K562 (cell line): Measurements from ENCODE around the gene CCDC82. TPM values are rescaled to one million over a fixed set of nuclear protein-coding genes. Genes with fewer than 3 reads are reported as not detected.

ENCODE experiments used
- ATAC-seq: fragments of 200-7000 bp; cut with Tn5 transposase; 3 replicates; pipeline ENCODE4 v1.9.1; 2020; ENCODE audit warnings: moderate library complexity
- BruUV-seq: library from RNA; stranded (reverse); fragments of 400-500 nt; replicated peaks from 2 replicates; lab custom pipeline; 2021; lab: Mats Ljungman, UMichigan
- CTCF ChIA-PET: fragments of 300-600 bp; formaldehyde crosslinking; extraction: SDS; loops from one replicate; lab custom pipeline; 2021; ENCODE audit warnings: low intra/inter-chr PET ratio; lab: Yijun Ruan, JAX
- POLR2A ChIA-PET: fragments of 300-600, 350-650 bp; sonication (Branson Sonifier 250); formaldehyde crosslinking; extraction: SDS; loops from one replicate; lab custom pipeline; 2021; ENCODE audit warnings: antibody characterized with exemption, inconsistent platforms; lab: Yijun Ruan, JAX
- DNase-seq, 4 experiments: peaks; one replicate each; pipeline versions ENCODE4 v3.0.0 to v3.0.0-alpha.2; 2011 to 2018; ENCODE audit warnings: low spot score in 3 of 4, mixed read lengths in 3 of 4; ENCODE audit errors: extremely low read depth in 1 of 4
- FAIRE-seq: peaks from 2 replicates; lab custom pipeline; 2011; peaks lifted over from hg19 to GRCh38; lab: Jason Lieb, UNC
- H2AFZ ChIP-seq: 2 replicates; pipeline ENCODE4 v1.6.0; 2011; ENCODE audit warnings: low read depth, low read length, control low read depth, inconsistent platforms
- H3K27ac ChIP-seq: fragments of 200-600 bp; 3 replicates; pipeline ENCODE4 v1.8.0; 2011; ENCODE audit warnings: low read depth, mild to moderate bottlenecking, control low read depth, inconsistent platforms, low read length, moderate library complexity, mixed read lengths; ENCODE audit errors: extremely low read depth
- H3K27me3 ChIP-seq, 2 experiments: fragments of 300-600 bp in 1 of 2; 2 replicates in 1 of 2; 3 replicates in 1 of 2; pipeline versions ENCODE4 v1.6.0 to v1.8.0; 2011; ENCODE audit warnings: inconsistent platforms in 2 of 2, low read length in 2 of 2, mild to moderate bottlenecking in 1 of 2, mixed read lengths in 1 of 2, moderate library complexity in 1 of 2; ENCODE audit not compliant: control insufficient read depth in 2 of 2, insufficient read depth in 2 of 2
- H3K36me3 ChIP-seq: fragments of 300-600 bp; 3 replicates; pipeline ENCODE4 v1.8.0; 2011; ENCODE audit warnings: mild to moderate bottlenecking, low read length, inconsistent platforms; ENCODE audit not compliant: control insufficient read depth, insufficient read depth
- H3K4me1 ChIP-seq, 2 experiments: fragments of 200-600 bp in 1 of 2; replicated peaks in 1 of 2; 2 replicates in 1 of 2; 3 replicates in 1 of 2; pipeline versions ENCODE4 v1.5.1 to v1.8.0; 2011; ENCODE audit warnings: inconsistent platforms in 2 of 2, low read length in 2 of 2, mild to moderate bottlenecking in 1 of 2, mixed read lengths in 1 of 2, moderate library complexity in 1 of 2; ENCODE audit not compliant: control insufficient read depth in 2 of 2, insufficient read depth in 2 of 2
- H3K4me2 ChIP-seq: 2 replicates; pipeline ENCODE4 v1.6.1; 2011; ENCODE audit warnings: low read length, control low read depth, inconsistent platforms, mixed read lengths; ENCODE audit not compliant: insufficient read depth
- H3K4me3 ChIP-seq: fragments of 200-600 bp; sonication (generic), shearing (Covaris generic); 2 replicates; pipeline ENCODE4 v1.5.1; 2016; ENCODE audit warnings: control low read depth, inconsistent platforms
- H3K79me2 ChIP-seq: fragments of 200-600 bp; 3 replicates; pipeline ENCODE4 v1.8.0; 2011; ENCODE audit warnings: low read length, inconsistent platforms; ENCODE audit not compliant: control insufficient read depth, insufficient read depth
- H3K9ac ChIP-seq, 2 experiments: 2 replicates each; pipeline versions ENCODE4 v1.6.0 to v1.6.1; 2011; ENCODE audit warnings: low read depth in 2 of 2, low read length in 2 of 2, control low read depth in 1 of 2, inconsistent platforms in 1 of 2, mild to moderate bottlenecking in 1 of 2, mixed read lengths in 1 of 2; ENCODE audit not compliant: insufficient read depth in 1 of 2
- H3K9me1 ChIP-seq: one replicate; pipeline ENCODE4 v1.6.0; 2011; ENCODE audit warnings: inconsistent platforms, mild to moderate bottlenecking, low read length, moderate library complexity; ENCODE audit not compliant: control insufficient read depth, insufficient read depth
- H3K9me3 ChIP-seq: replicated peaks from 2 replicates; pipeline ENCODE4 v1.5.1; 2011; ENCODE audit warnings: low read depth, low read length, inconsistent platforms; ENCODE audit not compliant: control insufficient read depth, insufficient read depth
- H4K20me1 ChIP-seq: replicated peaks from 2 replicates; pipeline ENCODE4 v1.6.1; 2011; ENCODE audit warnings: low read length, inconsistent platforms, mixed read lengths; ENCODE audit not compliant: control insufficient read depth, insufficient read depth
- CBX1 ChIP-seq: sonication (generic); IDR thresholded peaks from 2 replicates; pipeline ENCODE4 v1.6.1; 2016; ENCODE audit warnings: antibody characterized with exemption, low read depth, mild to moderate bottlenecking
- FOXJ2 ChIP-seq: fragments of 200-800 bp; sonication (Bioruptor generic); IDR thresholded peaks from 2 replicates; pipeline ENCODE4 v1.6.1; 2016; ENCODE audit warnings: missing genetic modification characterization, missing compliant biosample characterization
- GTF2A2 ChIP-seq: IDR thresholded peaks from 2 replicates; pipeline ENCODE4 v1.6.1; 2016; ENCODE audit warnings: mild to moderate bottlenecking, missing genetic modification characterization, missing compliant biosample characterization
- IRF1 ChIP-seq: sonication (generic); formaldehyde crosslinking; IDR thresholded peaks from 2 replicates; pipeline ENCODE4 v1.8.0; 2022; ENCODE audit warnings: missing genetic modification reagents, mild to moderate bottlenecking, borderline replicate concordance
- KAT8 ChIP-seq: fragments of 450-650 bp; IDR thresholded peaks from 2 replicates; pipeline ENCODE4 v1.6.1; 2016; ENCODE audit warnings: low read depth, mild to moderate bottlenecking
- TBP ChIP-seq: optimal IDR thresholded peaks from 2 replicates; pipeline ENCODE3; 2011; ENCODE audit warnings: low read depth, low read length, improper control_type of control experiment
- ZNF133 ChIP-seq: fragments of 250-450 bp; sonication (Bioruptor Pico); IDR thresholded peaks from 2 replicates; pipeline ENCODE4 v1.4.0; 2020; ENCODE audit warnings: mild to moderate bottlenecking
- ZNF347 ChIP-seq: fragments of 450-650 bp; formaldehyde crosslinking; IDR thresholded peaks from 2 replicates; pipeline ENCODE4 v1.4.0; 2020; ENCODE audit warnings: low read depth, mild to moderate bottlenecking, moderate library complexity
- ZNF583 ChIP-seq: fragments of 250-450 bp; sonication (Bioruptor Pico); IDR thresholded peaks from 2 replicates; pipeline ENCODE4 v1.4.0; 2020
- ZNF584 ChIP-seq: fragments of 200-800 bp; sonication (Bioruptor generic); IDR thresholded peaks from 2 replicates; pipeline ENCODE4 v1.6.1; 2016; ENCODE audit warnings: low read depth, mild to moderate bottlenecking, missing genetic modification characterization, missing compliant biosample characterization
- WGBS: fragments of 100-300 bp; shearing (Covaris generic); methylation state at CpG from one replicate; pipeline ENCODE4 v1.1.6; 2016; ENCODE audit warnings: low coverage, mixed read lengths; ENCODE audit not compliant: insufficient coverage; ENCODE audit errors: missing lambda C conversion rate; 5-methylcytosine and 5-hydroxymethylcytosine counted together
- in situ Hi-C: fragments of 300-500 bp; cut with MboI; formaldehyde crosslinking; loops from 4 replicates; pipeline ENCODE4 v1.15.0; 2018; ENCODE audit warnings: inconsistent platforms, mixed read lengths
- intact Hi-C: fragments of 100-400 bp; cut with micrococcal nuclease; formaldehyde crosslinking; loops from 2 replicates; pipeline ENCODE4 v1.14.2; 2022
- polyA plus RNA-seq, 8 experiments: library from polyadenylated mRNA; depleted of rRNA in 4 of 8; stranded (reverse) in 5 of 8; unstranded in 3 of 8; fragments of >200 nt; fragmentation: Nextera tagmentation in 2 of 8; fragmentation: Illumina TruSeq in 1 of 8; extraction: Ambion mirVana in 2 of 8; extraction: Trizol in 1 of 8; gene quantifications; 2 replicates each; pipeline versions ENCODE4 v1.2.1 to v1.2.3, GENCODE V29; 2011 to 2014; ENCODE audit warnings: inconsistent platforms in 1 of 8, missing spikeins in 1 of 8
- total RNA-seq, 7 experiments: library from RNA; depleted of rRNA in 6 of 7; stranded (reverse); fragments of >200 nt in 6 of 7; fragmentation: Illumina TruSeq in 2 of 7; extraction: Trizol in 2 of 7; gene quantifications; 2 replicates each; pipeline versions ENCODE4 v1.2.1 to v1.2.3, GENCODE V29; 2011 to 2021; ENCODE audit warnings: low replicate concordance in 1 of 7
- TF ChIP-seq, protein P1 (sequence below): sonication (generic); formaldehyde crosslinking; IDR thresholded peaks from 2 replicates; pipeline ENCODE4 v1.8.1; 2022; ENCODE audit warnings: missing genetic modification reagents
- TF ChIP-seq, protein P2 (sequence below): fragments of 450-650 bp; IDR thresholded peaks from 2 replicates; pipeline ENCODE4 v1.6.1; 2016; ENCODE audit warnings: missing biosample characterization, missing genetic modification characterization

CCDC82 gene
- total and polyA plus RNA-seq, 9 of the 15 experiments (the other 6 are each of a cell fraction or from before 2014, with no cell fraction given) = 12.5 to 51.3 (median 24.5) TPM

DNA sequence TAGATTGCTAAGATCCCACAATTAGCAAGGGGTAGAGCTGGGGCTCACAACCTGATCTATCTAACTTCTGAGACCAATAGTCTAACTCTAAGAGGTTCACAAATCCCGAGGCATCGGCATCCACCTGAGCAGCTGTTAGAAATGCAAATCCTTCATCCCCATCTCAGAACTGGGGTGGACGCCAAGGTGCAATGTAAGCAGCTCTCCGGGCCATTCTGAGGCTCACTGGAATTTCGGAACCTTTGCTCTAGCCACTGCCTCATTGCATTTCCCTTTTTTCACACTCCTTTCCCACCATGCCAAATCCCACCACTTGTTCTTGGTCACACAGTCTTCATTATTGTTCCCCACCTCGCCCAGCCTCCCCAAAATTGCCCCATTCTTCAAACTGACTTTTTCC lies 76.5 kb downstream of the CCDC82 start:
- TF ChIP-seq FOXJ2 (tag) (no peak), ZNF347 (CRISPR knock-in tag) (no peak), TBP (no peak), KAT8 (no peak), GTF2A2 (tag) (no peak), ZNF584 (CRISPR knock-in tag) (no peak), ZNF583 (CRISPR knock-in tag) (no peak), ZNF133 (CRISPR knock-in tag) (no peak), IRF1 (no peak), CBX1 (no peak)
- TF ChIP-seq, protein P1, sequence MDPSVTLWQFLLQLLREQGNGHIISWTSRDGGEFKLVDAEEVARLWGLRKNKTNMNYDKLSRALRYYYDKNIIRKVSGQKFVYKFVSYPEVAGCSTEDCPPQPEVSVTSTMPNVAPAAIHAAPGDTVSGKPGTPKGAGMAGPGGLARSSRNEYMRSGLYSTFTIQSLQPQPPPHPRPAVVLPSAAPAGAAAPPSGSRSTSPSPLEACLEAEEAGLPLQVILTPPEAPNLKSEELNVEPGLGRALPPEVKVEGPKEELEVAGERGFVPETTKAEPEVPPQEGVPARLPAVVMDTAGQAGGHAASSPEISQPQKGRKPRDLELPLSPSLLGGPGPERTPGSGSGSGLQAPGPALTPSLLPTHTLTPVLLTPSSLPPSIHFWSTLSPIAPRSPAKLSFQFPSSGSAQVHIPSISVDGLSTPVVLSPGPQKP (CRISPR knock-in tag) = no peak
- TF ChIP-seq, protein P2, sequence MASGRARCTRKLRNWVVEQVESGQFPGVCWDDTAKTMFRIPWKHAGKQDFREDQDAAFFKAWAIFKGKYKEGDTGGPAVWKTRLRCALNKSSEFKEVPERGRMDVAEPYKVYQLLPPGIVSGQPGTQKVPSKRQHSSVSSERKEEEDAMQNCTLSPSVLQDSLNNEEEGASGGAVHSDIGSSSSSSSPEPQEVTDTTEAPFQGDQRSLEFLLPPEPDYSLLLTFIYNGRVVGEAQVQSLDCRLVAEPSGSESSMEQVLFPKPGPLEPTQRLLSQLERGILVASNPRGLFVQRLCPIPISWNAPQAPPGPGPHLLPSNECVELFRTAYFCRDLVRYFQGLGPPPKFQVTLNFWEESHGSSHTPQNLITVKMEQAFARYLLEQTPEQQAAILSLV = no peak
- no peak overlapping the region for H3K4me2 ChIP-seq
- CTCF ChIA-PET = no interaction called here
- 78% methylated on average over 6 of the region's 6 CpGs for WGBS
- FAIRE-seq = no peak
- DNase-seq = no peak
- no peaks in the 10 kb centered on the region for H3K27me3 ChIP-seq
- BruUV-seq = no TSS peak
- H3K36me3 ChIP-seq = 0 out of 3 replicates have a peak, but pooled peaks cover 3% of the 10 kb centered on the region
- no peaks in the 10 kb centered on the region for H3K9me1 ChIP-seq
- no peak overlapping the region for H3K4me3 ChIP-seq
- ATAC-seq = no peak
- H3K27ac ChIP-seq = no peak overlapping the region
- in situ Hi-C loops (no loop called here), intact Hi-C loops (no loop called here)
- H3K79me2 ChIP-seq = peaks cover 18% of the 10 kb centered on the region; the same call in 2 of the 3 replicates
- no peaks in the 10 kb centered on the region for H3K9me3 ChIP-seq
- no peak overlapping the region for H3K9ac ChIP-seq
- no peak overlapping the region for H2AFZ ChIP-seq
- POLR2A ChIA-PET = interaction anchor here (0.6 to 5.9 kb wide), 2 partner anchors 8 to 100 kb away, joined by 3 to 42 read pairs; no protein-coding TSS in a partner anchor
- no peaks in the 10 kb centered on the region for H4K20me1 ChIP-seq
- H3K4me1 ChIP-seq = peaks cover 4 to 36% of the 10 kb centered on the region in 2 experiments
